ENCODE measurements around the gene ADSS2. TPM values are rescaled to one million over a fixed set of nuclear protein-coding genes. Genes with fewer than 3 reads are reported as not detected.

Gene ADSS2
- total and polyA plus RNA-seq, 2 experiments from 2014 or later, result 55.1 to 101 TPM

- Histone ChIP-seq H3K79me2 (replicated peaks; ENCODE audit: insufficient read depth) (no peaks in the 10 kb centered on the region), H3K4me1 (ENCODE audit: insufficient read depth) (no peaks in the 10 kb centered on the region), H3K27me3 (ENCODE audit: insufficient read depth) (no peaks in the 10 kb centered on the region), H3K4me2 (no peak overlapping the region), H3K4me3 (no peak overlapping the region), H3K36me3 (ENCODE audit: insufficient read depth) (peaks cover 75% of the 10 kb centered on the region), H3F3A (replicated peaks; ENCODE audit: low read depth) (no peaks in the 10 kb centered on the region), H3K27ac (ENCODE audit: low read depth) (no peak overlapping the region), H3K9me2 (ENCODE audit: insufficient read depth) (no peaks in the 10 kb centered on the region), H4K20me1 (replicated peaks; ENCODE audit: insufficient read depth) (no peaks in the 10 kb centered on the region), H2AFZ (no peak overlapping the region)
- Mint-ChIP-seq H3K4me3 (no peak overlapping the region), H3K4me1 (peaks cover 19% of the 10 kb centered on the region), H3K27me3 (ENCODE audit: insufficient read depth, low read depth, poor library complexity) (no peaks in the 10 kb centered on the region), H3K9me3 (no peaks in the 10 kb centered on the region), H3K36me3 (ENCODE audit: low read depth) (peaks cover 74% of the 10 kb centered on the region), H3K27ac (no peak overlapping the region)
- no peak for DNase-seq (ENCODE audit: low spot score)
- ATAC-seq, result no peak
- TF ChIP-seq EZH2phosphoT487 (IDR thresholded peaks at IDR 0.05; ENCODE audit: unreplicated experiment), result no peak
- TF ChIP-seq STAT1 (IDR thresholded peaks at IDR 0.05; ENCODE audit: unreplicated experiment), result no peak
- TF ChIP-seq EZH2 (IDR thresholded peaks at IDR 0.05; ENCODE audit: low read depth, unreplicated experiment), result no peak
- no peak for TF ChIP-seq ZNF331 (CRISPR knock-in tag; IDR thresholded peaks at IDR 0.05; ENCODE audit: low read depth)
- no peak for TF ChIP-seq CREB1 (CRISPR knock-in tag; IDR thresholded peaks at IDR 0.05; ENCODE audit: low read depth)
Measured at GRCh38 chr1:244413736-244414135, 38.0 kb downstream of the ADSS2 start.

GRCh38 chr1:244412176-244412575, 39.5 kb downstream of the ADSS2 start:
- no peaks in the 10 kb centered on the region for H3K27me3 Mint-ChIP-seq (ENCODE audit: insufficient read depth, low read depth, poor library complexity)
- H3K36me3 Mint-ChIP-seq (ENCODE audit: low read depth), result peaks cover 68% of the 10 kb centered on the region
- no peak overlapping the region for H3K27ac ChIP-seq (ENCODE audit: low read depth)
- H3K9me3 Mint-ChIP-seq, result no peaks in the 10 kb centered on the region
- H3K27me3 ChIP-seq (ENCODE audit: insufficient read depth), result no peaks in the 10 kb centered on the region
- H3K9me2 ChIP-seq (ENCODE audit: insufficient read depth), result no peaks in the 10 kb centered on the region
- no peak overlapping the region for H3K4me2 ChIP-seq
- no peaks in the 10 kb centered on the region for H3K79me2 ChIP-seq (replicated peaks; ENCODE audit: insufficient read depth)
- peaks cover 66% of the 10 kb centered on the region for H3K36me3 ChIP-seq (ENCODE audit: insufficient read depth)
- no peak overlapping the region for H2AFZ ChIP-seq
- no peaks in the 10 kb centered on the region for H3K4me1 ChIP-seq (ENCODE audit: insufficient read depth)
- no peaks in the 10 kb centered on the region for H3F3A ChIP-seq (replicated peaks; ENCODE audit: low read depth)
- H3K4me3 ChIP-seq, result no peak overlapping the region
- ATAC-seq (no peak), DNase-seq (ENCODE audit: low spot score) (no peak)
- H3K4me1 Mint-ChIP-seq, result peaks cover 19% of the 10 kb centered on the region
- H3K27ac Mint-ChIP-seq, result no peak overlapping the region
- H4K20me1 ChIP-seq (replicated peaks; ENCODE audit: insufficient read depth), result no peaks in the 10 kb centered on the region
- H3K4me3 Mint-ChIP-seq, result no peak overlapping the region
- no peak for TF ChIP-seq REST (IDR thresholded peaks at IDR 0.05; ENCODE audit: unreplicated experiment)
- no peak for TF ChIP-seq ZNF331 (CRISPR knock-in tag; IDR thresholded peaks at IDR 0.05; ENCODE audit: low read depth)
- no peak for TF ChIP-seq EZH2phosphoT487 (IDR thresholded peaks at IDR 0.05; ENCODE audit: unreplicated experiment)
- TF ChIP-seq EZH2 (IDR thresholded peaks at IDR 0.05; ENCODE audit: low read depth, unreplicated experiment), result no peak
- TF ChIP-seq JUNB (IDR thresholded peaks at IDR 0.05; ENCODE audit: unreplicated experiment), result no peak
- no peak for TF ChIP-seq NANOG (IDR thresholded peaks at IDR 0.05; ENCODE audit: borderline replicate concordance)
- TF ChIP-seq STAT1 (IDR thresholded peaks at IDR 0.05; ENCODE audit: unreplicated experiment), result no peak
- no peak for TF ChIP-seq CTCF (conservative IDR thresholded peaks at IDR 0.05; ENCODE audit: low read depth in 2 of 2)
- TF ChIP-seq ZNF462 (CRISPR knock-in tag; IDR thresholded peaks at IDR 0.05), result no peak
- TF ChIP-seq POLR2AphosphoS5 (IDR thresholded peaks at IDR 0.05; ENCODE audit: low read depth), result no peak

Measured in GM23338 (cell line).